Lung microvascular endothelial cell (primary cell): Measurements from ENCODE around the gene YPEL5. TPM values are rescaled to one million over a fixed set of nuclear protein-coding genes. Genes with fewer than 3 reads are reported as not detected.

Experiments
- DNase-seq, 2 donors: peaks; one replicate each; pipeline versions ENCODE4 v3.0.0 to v3.0.0-alpha.2; 2010; ENCODE audit warnings: low read depth in 2 of 2
- total RNA-seq: library from RNA; depleted of rRNA; stranded (reverse); fragments of >200 nt; gene quantifications from 2 replicates; pipeline ENCODE4 v1.2.1, GENCODE V29; 2014

YPEL5 gene
- total RNA-seq, 1 donor from 2014 or later: 101 TPM

DNA sequence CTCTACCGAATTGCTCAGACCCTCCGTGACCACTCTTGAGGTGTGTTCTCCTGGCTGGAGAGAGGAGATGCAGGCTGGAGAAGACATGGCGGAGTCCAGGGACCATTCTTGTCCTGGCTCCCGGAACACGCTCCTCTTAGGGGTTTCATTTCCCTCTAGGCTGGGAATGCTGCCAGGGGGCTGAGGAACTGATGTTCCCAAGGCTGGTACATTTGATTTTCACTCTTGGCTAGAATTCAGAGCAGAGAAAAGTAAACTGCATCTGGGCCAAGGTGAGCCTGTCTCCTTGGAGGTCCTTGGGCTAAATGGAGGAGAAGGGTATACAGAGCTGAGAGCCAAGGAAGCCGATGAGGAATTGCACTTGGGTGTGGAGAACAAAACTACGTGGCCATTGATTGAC is 56.3 kb downstream of the YPEL5 start:
- DNase-seq: no peak

DNA sequence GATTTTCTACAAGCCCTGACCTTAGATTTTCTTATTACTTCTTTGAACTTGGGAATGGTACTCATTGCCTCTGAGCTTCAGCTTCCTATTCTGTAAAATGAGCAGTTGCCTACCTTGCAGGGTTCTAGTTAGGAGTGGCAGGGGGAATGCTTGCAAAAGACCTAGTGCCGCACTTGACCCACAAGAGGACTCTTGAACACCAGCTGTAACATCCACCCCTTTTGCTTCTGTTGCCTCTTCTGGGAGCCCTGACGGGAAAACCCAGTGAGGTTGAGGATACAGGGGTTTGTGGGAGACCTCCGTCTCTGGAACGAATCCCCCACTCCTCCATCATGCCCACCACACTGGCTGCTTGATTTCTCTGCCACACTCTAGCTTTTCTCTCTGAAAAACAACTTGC is 57.5 kb downstream of the YPEL5 start:
- DNase-seq: no peak

DNA sequence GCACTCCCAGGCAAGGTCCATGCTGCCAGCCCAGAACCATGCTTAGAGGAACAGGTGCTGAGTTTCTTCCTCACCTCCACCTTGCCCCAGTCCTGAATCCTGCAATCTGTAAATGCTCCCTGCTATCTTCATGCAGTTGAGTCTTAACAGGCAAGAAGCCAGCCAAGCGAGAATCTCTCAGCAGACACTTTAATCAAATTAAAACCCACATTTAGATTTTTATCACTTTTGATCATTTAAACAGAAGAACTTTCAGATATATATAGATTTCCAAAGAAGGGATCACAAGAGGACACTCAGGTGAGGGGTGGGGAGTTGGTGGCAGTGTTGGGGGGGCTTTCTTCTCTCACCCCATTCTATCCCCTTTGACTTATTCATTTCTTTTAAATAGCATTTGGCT is 58.6 kb downstream of the YPEL5 start:
- DNase-seq: no peak

DNA sequence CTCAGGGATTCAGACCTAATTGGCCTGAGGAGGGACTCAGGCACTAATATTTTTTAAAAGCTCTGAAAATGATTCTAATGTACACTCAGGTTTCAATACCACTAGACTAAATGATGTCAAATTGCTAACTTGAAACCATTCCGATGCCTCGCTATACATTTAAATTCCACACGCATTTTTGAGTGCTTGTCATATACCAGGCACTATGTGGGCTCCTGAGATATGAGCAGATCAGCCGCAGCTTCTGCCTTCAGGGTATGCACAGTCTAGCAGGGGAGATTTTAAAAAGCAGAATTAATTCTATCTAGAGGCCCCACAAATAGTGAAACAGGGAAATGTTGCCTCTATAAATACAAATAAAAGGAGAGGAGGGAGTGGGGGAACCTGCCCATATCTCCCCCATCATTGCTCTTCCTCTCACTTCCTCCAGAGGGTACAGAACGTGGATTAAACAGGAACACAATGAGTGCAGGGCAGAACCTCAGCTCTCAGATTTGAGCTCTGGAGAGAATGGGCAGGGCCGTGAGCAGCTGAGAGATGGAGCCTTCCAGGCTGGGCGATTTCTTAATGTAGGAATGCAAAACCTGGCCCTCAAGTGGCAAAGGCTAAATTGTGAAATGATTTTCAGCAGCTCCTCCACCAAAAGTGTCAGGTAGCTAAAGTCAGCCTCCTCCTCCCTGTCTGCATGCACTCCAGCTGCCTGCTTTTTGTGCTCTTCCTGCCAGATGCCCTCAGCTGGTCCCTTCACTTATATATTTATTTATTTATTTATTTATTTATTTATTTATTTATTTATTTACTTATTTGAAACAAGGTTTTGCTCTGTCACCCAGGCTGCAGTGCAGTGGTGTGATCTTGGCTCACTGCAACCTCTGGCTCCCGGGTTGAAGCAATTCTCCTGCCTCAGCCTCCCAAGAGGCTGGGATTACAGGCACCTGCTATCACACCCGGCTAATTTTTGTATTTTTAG is 59.9 kb downstream of the YPEL5 start:
- no peak for DNase-seq

DNA sequence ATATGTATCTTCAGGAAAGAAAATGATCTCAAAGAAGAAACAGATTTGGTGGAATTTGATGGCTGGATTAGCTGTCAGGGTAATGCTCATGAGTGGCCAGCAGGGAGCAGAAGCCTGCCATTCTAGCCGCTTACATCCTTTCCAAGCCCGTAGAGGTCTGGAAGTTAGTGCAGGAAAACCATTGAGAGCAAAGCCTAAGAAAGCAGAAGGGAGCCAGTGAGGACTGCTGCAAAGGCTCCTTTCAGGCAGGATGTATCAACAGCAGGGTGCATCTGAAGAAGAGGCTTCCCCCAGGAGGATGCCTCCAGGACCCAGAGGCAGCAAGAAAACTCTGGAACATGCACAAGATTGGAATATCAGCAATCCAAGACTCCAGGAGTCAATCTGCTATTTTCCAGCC is 61.6 kb downstream of the YPEL5 start:
- peak; percentile 78 to 83 for DNase-seq

DNA sequence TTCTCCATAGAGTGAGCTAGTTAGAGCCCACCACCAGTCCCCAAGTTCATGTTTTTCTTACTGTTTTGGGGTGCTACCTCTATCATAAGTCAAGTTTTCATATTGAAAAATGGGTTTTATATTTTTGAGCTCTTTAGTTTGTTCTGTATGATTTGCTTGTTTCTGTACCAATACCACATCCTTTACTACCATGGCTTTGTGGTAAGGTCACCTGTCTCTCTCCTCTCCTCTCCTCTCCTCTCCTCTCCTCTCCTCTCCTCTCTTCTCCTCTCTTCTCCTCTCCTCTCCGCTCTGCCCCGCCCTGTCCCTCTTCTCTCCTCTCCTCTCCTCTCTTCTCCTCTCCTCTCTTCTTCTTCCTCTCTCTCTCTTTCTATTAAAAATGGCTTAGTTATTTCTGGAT is 62.4 kb downstream of the YPEL5 start:
- no peak for DNase-seq

Other genes starting within 250 kb of the YPEL5 start
- not detected in 2 replicates for gene ALK, start 225.4 kb upstream of the YPEL5 start, total RNA-seq
- 45.1 and 62.1 TPM in 2 replicates for gene LBH, start 84.5 kb downstream of the YPEL5 start, total RNA-seq